H1 (cell line): ENCODE data around the gene HS6ST1. TPM values are rescaled to one million over a fixed set of nuclear protein-coding genes. Genes with fewer than 3 reads are reported as not detected.
A peak's percentile ranks its signal among the peaks of the same experiment; 100 is the strongest.

Source experiments
- CTCF ChIA-PET: fragments of 300-600 bp; sonication (Branson Sonifier 250); formaldehyde crosslinking; loops from one replicate; lab custom pipeline; 2021; ENCODE audit not compliant: partially characterized antibody; lab: Charles Lee
- POLR2A ChIA-PET: fragments of 300-600 bp; sonication (Branson Sonifier 250); formaldehyde crosslinking; loops from one replicate; lab custom pipeline; 2021; ENCODE audit warnings: inconsistent platforms; ENCODE audit not compliant: partially characterized antibody; lab: Charles Lee
- DNase-seq, 2 experiments: peaks; one replicate each; pipeline versions ENCODE4 v3.0.0 to v3.0.0-alpha.2; 2010 to 2022; ENCODE audit warnings: low spot score in 2 of 2, low read depth in 1 of 2, mixed read lengths in 1 of 2
- FAIRE-seq: peaks from 2 replicates; lab custom pipeline; 2011; peaks lifted over from hg19 to GRCh38; lab: Jason Lieb, UNC
- H2AFZ ChIP-seq: 2 replicates; pipeline ENCODE4 v1.8.1; 2012; ENCODE audit warnings: low read length, inconsistent platforms
- H2AK5ac ChIP-seq: 2 replicates; pipeline ENCODE4 v1.6.1; 2013; ENCODE audit warnings: low read depth, low read length
- H2BK120ac ChIP-seq: replicated peaks from 2 replicates; pipeline ENCODE3; 2013; ENCODE audit warnings: low read depth, low read length, inconsistent platforms
- H2BK12ac ChIP-seq: 2 replicates; pipeline ENCODE4 v1.6.1; 2013; ENCODE audit warnings: low read depth, low read length
- H2BK15ac ChIP-seq: 2 replicates; pipeline ENCODE4 v1.6.1; 2013; ENCODE audit warnings: low read length
- H2BK20ac ChIP-seq: 2 replicates; pipeline ENCODE4 v1.6.1; 2013; ENCODE audit warnings: low read length
- H2BK5ac ChIP-seq: 2 replicates; pipeline ENCODE4 v1.6.1; 2013; ENCODE audit warnings: low read depth, low read length
- H3K14ac ChIP-seq: 2 replicates; pipeline ENCODE4 v1.6.1; 2013; ENCODE audit warnings: inconsistent platforms; ENCODE audit not compliant: insufficient read length
- H3K18ac ChIP-seq: 2 replicates; pipeline ENCODE4 v1.6.1; 2013; ENCODE audit warnings: low read length; ENCODE audit errors: extremely low read depth
- H3K23ac ChIP-seq: 2 replicates; pipeline ENCODE4 v1.6.1; 2013; ENCODE audit warnings: inconsistent platforms; ENCODE audit not compliant: insufficient read length
- H3K23me2 ChIP-seq: 2 replicates; pipeline ENCODE4 v1.6.1; 2013; ENCODE audit warnings: low read depth, low read length
- H3K27ac ChIP-seq: 2 replicates; pipeline ENCODE4 v1.6.1; 2011; ENCODE audit warnings: low read depth, low read length, inconsistent platforms
- H3K27me3 ChIP-seq, 4 experiments: replicated peaks in 1 of 4; 1 replicate in 1 of 4; 2 replicates in 3 of 4; pipeline versions ENCODE4 v1.6.1 to v1.8.1; 2011 to 2013; ENCODE audit warnings: low read length in 3 of 4, mild to moderate bottlenecking in 3 of 4, inconsistent platforms in 2 of 4, mixed read lengths in 2 of 4, moderate library complexity in 1 of 4; ENCODE audit not compliant: control insufficient read depth in 3 of 4, insufficient read depth in 3 of 4; ENCODE audit errors: extremely low read depth in 1 of 4
- H3K36me3 ChIP-seq, 4 experiments: 2 replicates each; pipeline versions ENCODE4 v1.6.1 to v1.8.1; 2011 to 2013; ENCODE audit warnings: mild to moderate bottlenecking in 4 of 4, low read length in 3 of 4, moderate library complexity in 2 of 4, control low read depth in 1 of 4, inconsistent platforms in 1 of 4; ENCODE audit not compliant: insufficient read depth in 4 of 4, control insufficient read depth in 2 of 4
- H3K4ac ChIP-seq: replicated peaks from 2 replicates; pipeline ENCODE3; 2013; ENCODE audit warnings: low read length, low read depth, mixed read lengths, inconsistent platforms; ENCODE audit not compliant: insufficient read length
- H3K4me1 ChIP-seq, 4 experiments: replicated peaks in 1 of 4; 1 replicate in 1 of 4; 2 replicates in 3 of 4; pipeline versions ENCODE4 v1.6.1 to v1.8.1; 2011 to 2013; ENCODE audit warnings: low read length in 3 of 4, inconsistent platforms in 2 of 4, mixed read lengths in 1 of 4; ENCODE audit not compliant: insufficient read depth in 4 of 4, control insufficient read depth in 3 of 4
- H3K4me2 ChIP-seq, 2 experiments: 2 replicates each; pipeline versions ENCODE4 v1.6.1 to v1.8.1; 2011 to 2013; ENCODE audit warnings: low read depth in 2 of 2, low read length in 2 of 2, control low read depth in 1 of 2, inconsistent platforms in 1 of 2, mild to moderate bottlenecking in 1 of 2; ENCODE audit not compliant: insufficient read depth in 1 of 2
- H3K4me3 ChIP-seq, 4 experiments: fragments of 200-600, 300-600 bp in 1 of 4; sonication (generic), shearing (Covaris generic), sonication (Bioruptor Twin) in 1 of 4; 2 replicates each; pipeline versions ENCODE4 v1.5.1 to v1.8.1; 2011 to 2016; ENCODE audit warnings: low read length in 4 of 4, low read depth in 3 of 4, control low read depth in 2 of 4, inconsistent platforms in 2 of 4, mild to moderate bottlenecking in 2 of 4, mixed read lengths in 1 of 4, moderate library complexity in 1 of 4; ENCODE audit not compliant: insufficient read depth in 2 of 4; ENCODE audit errors: extremely low read depth in 1 of 4
- H3K56ac ChIP-seq: replicated peaks from 2 replicates; pipeline ENCODE3; 2013; ENCODE audit warnings: low read depth, mild to moderate bottlenecking, mixed read lengths, low read length, inconsistent platforms; ENCODE audit not compliant: insufficient read length
- H3K79me1 ChIP-seq: 2 replicates; pipeline ENCODE4 v1.6.1; 2013; ENCODE audit warnings: low read depth, low read length, control low read depth
- H3K79me2 ChIP-seq, 2 experiments: 2 replicates each; pipeline versions ENCODE4 v1.6.1 to v1.8.1; 2012 to 2013; ENCODE audit warnings: low read length in 2 of 2, mild to moderate bottlenecking in 2 of 2, inconsistent platforms in 1 of 2; ENCODE audit not compliant: insufficient read depth in 2 of 2, control insufficient read depth in 1 of 2
- H3K9ac ChIP-seq, 4 experiments: replicated peaks in 1 of 4; 1 replicate in 1 of 4; 2 replicates in 3 of 4; pipeline versions ENCODE4 v1.6.1 to v1.8.1; 2011 to 2013; ENCODE audit warnings: low read depth in 3 of 4, low read length in 3 of 4, control low read depth in 2 of 4, mild to moderate bottlenecking in 2 of 4, moderate library complexity in 2 of 4, inconsistent platforms in 1 of 4; ENCODE audit errors: extremely low read depth in 1 of 4
- H3K9me3 ChIP-seq, 2 experiments: 2 replicates each; pipeline versions ENCODE4 v1.6.1 to v1.8.1; 2012 to 2013; ENCODE audit warnings: mild to moderate bottlenecking in 2 of 2, moderate library complexity in 2 of 2, control low read depth in 1 of 2, inconsistent platforms in 1 of 2, low read depth in 1 of 2, low read length in 1 of 2, mixed read lengths in 1 of 2; ENCODE audit not compliant: insufficient read depth in 2 of 2
- H4K20me1 ChIP-seq, 2 experiments: replicated peaks in 1 of 2; 2 replicates each; pipeline versions ENCODE3 to v1.8.1; 2011 to 2013; ENCODE audit warnings: inconsistent platforms in 2 of 2, low read length in 2 of 2, mild to moderate bottlenecking in 1 of 2; ENCODE audit not compliant: insufficient read depth in 2 of 2, control insufficient read depth in 1 of 2
- H4K5ac ChIP-seq: 2 replicates; pipeline ENCODE4 v1.6.1; 2013; ENCODE audit warnings: low read length, low read depth, mixed read lengths, inconsistent platforms; ENCODE audit not compliant: insufficient read length
- H4K8ac ChIP-seq: 2 replicates; pipeline ENCODE4 v1.8.0; 2013; ENCODE audit warnings: mild to moderate bottlenecking, moderate library complexity, low read length, inconsistent platforms; ENCODE audit not compliant: insufficient read depth; ENCODE audit errors: extremely low read depth
- H4K91ac ChIP-seq: replicated peaks from 2 replicates; pipeline ENCODE3; 2013; ENCODE audit warnings: low read length, mixed read lengths, inconsistent platforms; ENCODE audit not compliant: insufficient read length
- BACH1 ChIP-seq: IDR thresholded peaks from 2 replicates; pipeline ENCODE4 v1.6.1; 2012; ENCODE audit warnings: low read length, improper control_type of control experiment
- CEBPB ChIP-seq: IDR thresholded peaks from 2 replicates; pipeline ENCODE4 v1.6.1; 2012; ENCODE audit warnings: low read depth, low read length
- PHF8 ChIP-seq: fragments of 200-600 bp; sonication (generic); conservative IDR thresholded peaks from 2 replicates; pipeline ENCODE4 v1.7.1; 2012; ENCODE audit warnings: low read depth, mild to moderate bottlenecking, inconsistent platforms, low read length, moderate library complexity
- RBBP5 ChIP-seq: IDR thresholded peaks from 2 replicates; pipeline ENCODE4 v1.7.1; 2012; ENCODE audit warnings: low read depth, mild to moderate bottlenecking, inconsistent platforms, low read length, moderate library complexity, borderline replicate concordance
- SIRT6 ChIP-seq: IDR thresholded peaks from one replicate; pipeline ENCODE4 v1.7.1; 2012; ENCODE audit warnings: low read length, inconsistent platforms
- TCF12 ChIP-seq: IDR thresholded peaks from 2 replicates; pipeline ENCODE4 v1.6.1; 2011; ENCODE audit warnings: low read depth, mild to moderate bottlenecking, low read length
- YY1 ChIP-seq: IDR thresholded peaks from 2 replicates; pipeline ENCODE4 v1.6.1; 2011; ENCODE audit warnings: low read depth, mild to moderate bottlenecking, low read length
- WGBS, 2 experiments: shearing (Covaris generic) in 1 of 2; methylation state at CpG; one replicate each; pipeline versions ENCODE4 v1.1.6 to v1.1.7; 2013 to 2015; ENCODE audit warnings: low lambda C conversion rate in 2 of 2, mixed read lengths in 2 of 2, inconsistent platforms in 1 of 2, low coverage in 1 of 2, missing lambda C conversion rate in 1 of 2; ENCODE audit not compliant: insufficient replicate concordance in 2 of 2, insufficient coverage in 1 of 2, insufficient read length in 1 of 2; ENCODE audit errors: extremely low coverage in 1 of 2, missing lambda C conversion rate in 1 of 2; 5-methylcytosine and 5-hydroxymethylcytosine counted together
- polyA plus RNA-seq, 7 experiments: library from polyadenylated mRNA; depleted of rRNA in 3 of 7; stranded (reverse) in 5 of 7; unstranded in 2 of 7; fragments of >200 nt in 5 of 7; fragments of 200-250 nt in 2 of 7; gene quantifications; 1 replicate in 5 of 7; 2 replicates in 1 of 7; 4 replicates in 1 of 7; pipeline versions ENCODE4 v1.2.1 to v1.2.3, GENCODE V29; 2011 to 2013; ENCODE audit warnings: missing spikeins in 2 of 7, mixed read lengths in 2 of 7
- total RNA-seq: library from RNA; stranded (reverse); fragmentation: NEBNext Ultra II Directional; extraction: Animal tissue kit (Norgen Biotek cat#: 25700); gene quantifications from 2 replicates; pipeline ENCODE4 v1.2.1, GENCODE V29; 2021

HS6ST1 gene
- total and polyA plus RNA-seq, 2 of the 8 experiments (the other 6 are each of a cell fraction or from before 2014, with no cell fraction given), result 37.4 to 74.6 TPM

DNA sequence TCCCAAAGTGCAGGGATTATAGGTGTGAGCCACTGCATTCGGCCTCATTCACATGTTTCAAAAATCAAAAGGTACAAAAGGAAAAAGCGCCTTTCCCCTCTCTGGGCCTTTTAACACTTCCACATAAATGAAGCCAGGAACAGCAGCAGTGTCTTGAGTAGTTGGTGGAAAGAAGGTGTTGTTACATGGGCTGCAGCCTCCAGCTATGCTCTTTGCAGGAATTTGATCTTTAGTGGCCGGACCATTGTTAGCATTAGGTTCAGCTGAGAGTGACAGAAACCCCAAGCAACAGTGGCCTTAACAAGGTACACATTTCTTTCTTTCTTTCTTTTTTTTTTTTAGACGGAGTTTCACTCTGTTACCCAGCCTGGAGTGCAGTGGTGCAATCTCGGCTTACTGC is 59.1 kb downstream of the HS6ST1 start:
- Histone ChIP-seq H2AK5ac (no peak overlapping the region), H3K23me2 (no peaks in the 10 kb centered on the region), H2BK5ac (no peak overlapping the region), H2BK15ac (0 out of 2 replicates have a peak overlapping the region, but pooled peaks have one; percentile 46), H3K14ac (no peak overlapping the region), H3K4ac (no peak overlapping the region), H3K79me2 (no peaks in the 10 kb centered on the region), H3K27ac (no peak overlapping the region), H4K8ac (no peak overlapping the region), H2BK12ac (no peak overlapping the region), H3K79me1 (no peaks in the 10 kb centered on the region), H4K5ac (no peak overlapping the region), H3K23ac (no peak overlapping the region), H3K36me3 (no peaks in the 10 kb centered on the region), H4K91ac (no peak overlapping the region), H3K9ac (no peak overlapping the region), H3K4me1 (peaks cover 10 to 23% (median 14%) of the 10 kb centered on the region in 4 experiments), H3K9me3 (peaks cover 0 to 3% of the 10 kb centered on the region in 2 experiments; a peak in 1 of 4 replicates), H3K27me3 (no peaks in the 10 kb centered on the region), H3K4me3 (no peak overlapping the region), H4K20me1 (peaks cover 0 to 3% of the 10 kb centered on the region in 2 experiments), H3K56ac (no peak overlapping the region), H3K4me2 (no peak overlapping the region; a peak in 1 of 4 replicates), H2BK20ac (no peak overlapping the region), H2BK120ac (no peak overlapping the region), H2AFZ (no peak overlapping the region), H3K18ac (peak overlapping the region; percentile 1; the same call in 1 of the 2 replicates)
- 86% methylated on average over 5 of the region's 5 CpGs; no CpG with 5 or more reads in 1 of the 2 experiments for WGBS, 2 experiments
- TF ChIP-seq SIRT6 (no peak), CEBPB (no peak), PHF8 (no peak), RBBP5 (no peak), TCF12 (no peak), BACH1 (no peak), YY1 (no peak)
- ChIA-PET CTCF (interaction anchor here (0.9 to 1.9 kb wide), 4 partner anchors 25 to 81 kb away, joined by 3 to 11 read pairs (median 6); no protein-coding TSS in a partner anchor), POLR2A (interaction anchor here (1.6 kb wide), 1 partner anchor 13 kb away, joined by 4 read pairs; no protein-coding TSS in a partner anchor)
- no peak for FAIRE-seq
- no peak for DNase-seq
